ENCODE results near the gene TNFRSF6B. TPM values are rescaled to one million over a fixed set of nuclear protein-coding genes. Genes with fewer than 3 reads are reported as not detected.

Gene TNFRSF6B
- total RNA-seq, 1 donor from 2014 or later, result not detected

DNA sequence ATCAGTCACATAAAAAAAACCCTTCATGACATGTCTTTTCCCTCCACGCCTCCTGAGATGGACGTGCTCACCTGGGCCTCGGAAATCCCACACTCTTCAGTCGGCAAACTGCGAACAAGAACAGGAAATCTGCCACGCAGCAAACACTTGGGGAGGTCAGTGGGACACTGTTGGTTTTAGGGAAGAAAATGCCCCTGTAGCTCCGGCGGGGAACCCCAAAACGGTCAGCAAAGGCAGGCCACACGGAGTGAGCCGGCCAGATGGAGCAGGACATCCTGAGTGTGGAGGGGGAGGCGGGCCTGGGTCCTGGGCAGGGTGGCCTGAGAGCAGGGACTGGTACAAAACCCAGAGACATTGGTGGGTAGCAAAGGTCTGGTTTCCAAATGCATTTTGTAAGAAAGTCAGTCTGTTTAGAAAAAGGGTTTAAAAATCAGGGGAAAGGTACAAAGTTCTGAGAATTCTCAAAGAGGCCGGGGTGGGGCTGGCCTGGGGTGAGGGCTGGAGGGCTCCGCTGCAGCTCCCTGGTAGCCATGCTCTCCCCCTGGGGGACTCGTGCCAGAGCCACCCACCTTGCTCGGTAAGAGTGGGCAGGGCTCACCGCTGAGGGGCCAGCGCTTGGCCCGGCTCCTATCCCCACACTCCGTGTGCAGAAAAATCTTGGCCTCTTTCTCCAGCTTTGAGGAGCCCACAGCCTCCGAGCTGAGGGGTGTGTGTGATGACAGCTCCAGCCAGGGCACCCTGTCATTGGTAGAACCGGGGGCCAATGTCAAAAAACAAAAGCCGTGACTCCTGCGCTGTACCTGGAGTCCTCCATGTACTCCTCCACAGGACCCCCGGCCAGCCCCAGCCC, 48.3 kb downstream of the TNFRSF6B start:
- FAIRE-seq, result no peak
- DNase-seq (ENCODE audit: low spot score in 2 of 2), result peak in 1 of 2 donors; percentile 29

DNA sequence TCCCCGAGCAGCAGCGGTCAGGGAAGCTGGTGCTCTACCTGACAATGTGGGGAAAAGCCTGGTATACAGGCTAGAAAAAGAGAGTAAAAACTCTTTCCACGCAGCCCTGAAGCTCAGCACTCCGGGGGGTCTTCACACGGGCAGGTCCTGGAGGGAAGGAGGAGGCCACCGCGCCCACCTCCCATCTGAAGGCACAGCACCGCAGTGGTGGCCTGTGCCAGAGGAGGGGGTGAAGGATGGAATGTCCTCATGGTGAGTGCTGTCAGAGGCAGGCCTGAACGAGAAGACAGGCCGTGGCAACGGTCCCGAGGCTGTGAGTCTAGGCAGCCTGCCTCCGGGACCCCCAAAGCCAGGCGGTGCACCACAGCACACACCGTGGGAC, 49.0 kb downstream of the TNFRSF6B start:
- FAIRE-seq (no peak), DNase-seq (ENCODE audit: low spot score in 2 of 2) (peak in 1 of 2 donors; percentile 28)

DNA sequence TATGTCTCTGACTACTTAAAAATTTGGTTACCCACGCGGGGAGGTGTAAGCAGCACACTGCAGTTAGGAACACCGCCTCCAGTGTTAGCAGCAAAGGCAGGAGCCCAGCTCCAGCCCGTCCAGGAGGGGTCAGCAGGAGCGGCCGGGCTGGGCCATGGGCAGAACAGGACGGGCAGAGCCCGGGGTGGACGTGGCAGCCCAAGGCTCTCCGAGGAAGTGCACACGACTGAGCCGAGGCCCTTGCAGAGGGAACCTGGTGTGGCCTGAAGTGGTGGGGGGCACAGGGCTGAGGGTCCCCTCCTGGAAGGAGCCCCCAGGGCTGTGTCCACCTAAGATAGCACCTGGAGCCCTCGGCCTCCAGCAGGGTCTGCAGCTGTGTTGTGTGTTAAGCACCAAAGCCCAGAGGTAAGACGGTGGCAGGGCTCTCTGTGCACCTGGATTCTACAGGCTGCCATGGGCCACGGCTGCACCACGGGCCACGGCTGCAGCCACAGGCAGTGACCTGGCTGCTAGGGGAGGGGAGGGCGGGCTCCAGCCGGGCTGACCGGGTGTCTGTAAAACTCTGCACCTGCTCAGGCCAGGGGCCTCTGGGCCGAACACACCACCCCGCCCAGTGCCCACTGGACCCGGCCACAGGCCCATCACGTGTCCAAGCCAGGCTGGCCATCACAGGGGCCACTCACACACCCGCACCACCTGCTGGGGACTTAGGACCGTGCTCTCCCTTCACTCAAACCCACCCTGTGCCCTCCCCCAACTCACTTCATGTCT, 49.7 kb downstream of the TNFRSF6B start:
- DNase-seq (ENCODE audit: low spot score in 2 of 2) (peak in 1 of 2 donors; percentile 18), FAIRE-seq (no peak)

DNA sequence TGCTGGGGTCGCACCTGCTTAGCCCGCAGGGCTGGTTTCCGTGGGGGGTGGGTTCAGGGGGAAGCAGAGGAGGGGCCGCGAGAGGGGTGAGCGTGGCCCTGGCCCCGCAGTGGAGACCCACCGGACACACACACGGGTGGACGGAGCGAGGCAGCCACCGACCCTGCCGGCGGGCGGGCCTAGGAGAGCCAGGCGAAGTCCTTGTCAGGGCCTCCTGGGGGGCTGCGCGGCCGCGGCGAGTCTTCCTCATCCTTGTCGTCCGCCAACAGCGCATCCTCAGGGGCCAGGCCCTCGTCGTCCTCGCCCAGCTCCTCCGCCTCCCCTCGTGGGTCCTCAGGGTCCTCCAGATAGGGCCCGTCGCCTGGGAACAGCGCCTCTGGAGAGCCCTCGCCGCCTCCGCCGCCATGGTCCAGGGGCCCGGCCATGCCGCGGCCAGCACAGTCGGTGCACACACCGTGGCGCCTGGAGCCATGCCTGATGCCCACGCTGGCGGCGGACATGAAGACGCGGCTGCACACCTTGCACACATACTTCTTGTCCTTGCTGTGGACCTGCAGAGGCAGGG, 50.4 kb downstream of the TNFRSF6B start:
- DNase-seq (ENCODE audit: low spot score in 2 of 2) (peak; percentile 14 to 34), FAIRE-seq (no peak)

DNA sequence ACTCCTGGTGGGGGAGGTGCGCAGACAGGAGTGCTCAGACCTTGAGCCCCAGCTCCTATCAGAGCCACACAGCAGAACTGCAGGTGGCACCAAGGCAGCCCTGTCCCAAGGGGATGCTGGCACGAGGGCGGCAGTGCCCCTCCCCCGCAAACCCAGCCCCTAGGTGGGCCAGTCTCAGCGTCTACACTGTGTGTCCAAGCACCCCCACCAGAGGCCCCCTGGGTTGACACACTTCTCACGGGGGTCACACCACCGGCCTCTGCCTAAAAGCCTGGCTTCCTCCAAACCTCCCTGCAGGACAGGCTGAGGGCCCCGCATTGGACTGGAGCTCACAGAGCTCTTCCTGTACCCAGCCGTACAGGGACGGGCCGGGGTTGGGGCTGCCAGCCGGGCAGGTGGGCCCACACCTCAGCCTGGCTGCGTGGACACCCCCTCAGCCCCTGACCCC, 51.2 kb downstream of the TNFRSF6B start:
- peak; percentile 20 to 45 for DNase-seq (ENCODE audit: low spot score in 2 of 2)
- no peak for FAIRE-seq

Small RNA genes within 50 kb of the gene (small RNA-seq; reads per million reads assigned to genes)
- gene LIME1 (not detected), gene TNFRSF6B (not detected)

Other genes with a start within 250 kb of the TNFRSF6B start
- 159 TPM for gene KCNQ2, start 224.0 kb upstream of the TNFRSF6B start, total RNA-seq
- 179 TPM for gene EEF1A2, start 197.6 kb upstream of the TNFRSF6B start, total RNA-seq
- gene PPDPF, start 175.9 kb upstream of the TNFRSF6B start, total RNA-seq, result 17.1 TPM
- gene PTK6, start 159.3 kb upstream of the TNFRSF6B start, total RNA-seq, result not detected
- gene SRMS, start 148.9 kb upstream of the TNFRSF6B start, total RNA-seq, result not detected
- gene FNDC11, start 142.5 kb upstream of the TNFRSF6B start, total RNA-seq, result 6.1 TPM
- 3.7 TPM for gene HELZ2, start 122.4 kb upstream of the TNFRSF6B start, total RNA-seq
- gene GMEB2, start 69.6 kb upstream of the TNFRSF6B start, total RNA-seq, result 6.1 TPM
- 104 TPM for gene STMN3, start 43.2 kb upstream of the TNFRSF6B start, total RNA-seq
- gene RTEL1, start 38.3 kb upstream of the TNFRSF6B start, total RNA-seq, result 8.2 TPM
- 18.3 TPM for gene ARFRP1, start 11.3 kb downstream of the TNFRSF6B start, total RNA-seq
- gene ZGPAT, start 11.4 kb downstream of the TNFRSF6B start, total RNA-seq, result 6.5 TPM
- 4.9 TPM for gene LIME1, start 40.0 kb downstream of the TNFRSF6B start, total RNA-seq
- gene SLC2A4RG, start 43.1 kb downstream of the TNFRSF6B start, total RNA-seq, result 1.2 TPM
- 22.4 TPM for gene ZBTB46, start 134.6 kb downstream of the TNFRSF6B start, total RNA-seq
- not detected for gene ABHD16B, start 164.8 kb downstream of the TNFRSF6B start, total RNA-seq
- gene TPD52L2, start 168.6 kb downstream of the TNFRSF6B start, total RNA-seq, result 22.4 TPM
- gene DNAJC5, start 198.5 kb downstream of the TNFRSF6B start, total RNA-seq, result 102 TPM